Tibial nerve (tissue), 4 donors: Measurements from ENCODE around the gene MGLL.

Experiments used
- EP300 ChIP-seq, 2 donors: sonication (generic); formaldehyde crosslinking; IDR thresholded peaks; one replicate each; pipeline ENCODE4 v1.6.1; 2017; ENCODE audit warnings: antibody characterized with exemption in 2 of 2, mild to moderate bottlenecking in 1 of 2
- POLR2A ChIP-seq, 2 donors: fragments of 450-650 bp; IDR thresholded peaks; one replicate each; pipeline ENCODE4 v1.6.1; 2017; ENCODE audit warnings: antibody characterized with exemption in 2 of 2, mild to moderate bottlenecking in 2 of 2, moderate library complexity in 2 of 2
- TF ChIP-seq, protein P1 (sequence below), 5 experiments: fragments of 200-600 bp in 3 of 5; fragments of 450-650 bp in 2 of 5; sonication (generic) in 3 of 5; IDR thresholded peaks; one replicate each; pipeline ENCODE4 v1.5.1; 2016 to 2019; ENCODE audit warnings: antibody characterized with exemption in 5 of 5, mild to moderate bottlenecking in 3 of 5, moderate library complexity in 2 of 5

DNA sequence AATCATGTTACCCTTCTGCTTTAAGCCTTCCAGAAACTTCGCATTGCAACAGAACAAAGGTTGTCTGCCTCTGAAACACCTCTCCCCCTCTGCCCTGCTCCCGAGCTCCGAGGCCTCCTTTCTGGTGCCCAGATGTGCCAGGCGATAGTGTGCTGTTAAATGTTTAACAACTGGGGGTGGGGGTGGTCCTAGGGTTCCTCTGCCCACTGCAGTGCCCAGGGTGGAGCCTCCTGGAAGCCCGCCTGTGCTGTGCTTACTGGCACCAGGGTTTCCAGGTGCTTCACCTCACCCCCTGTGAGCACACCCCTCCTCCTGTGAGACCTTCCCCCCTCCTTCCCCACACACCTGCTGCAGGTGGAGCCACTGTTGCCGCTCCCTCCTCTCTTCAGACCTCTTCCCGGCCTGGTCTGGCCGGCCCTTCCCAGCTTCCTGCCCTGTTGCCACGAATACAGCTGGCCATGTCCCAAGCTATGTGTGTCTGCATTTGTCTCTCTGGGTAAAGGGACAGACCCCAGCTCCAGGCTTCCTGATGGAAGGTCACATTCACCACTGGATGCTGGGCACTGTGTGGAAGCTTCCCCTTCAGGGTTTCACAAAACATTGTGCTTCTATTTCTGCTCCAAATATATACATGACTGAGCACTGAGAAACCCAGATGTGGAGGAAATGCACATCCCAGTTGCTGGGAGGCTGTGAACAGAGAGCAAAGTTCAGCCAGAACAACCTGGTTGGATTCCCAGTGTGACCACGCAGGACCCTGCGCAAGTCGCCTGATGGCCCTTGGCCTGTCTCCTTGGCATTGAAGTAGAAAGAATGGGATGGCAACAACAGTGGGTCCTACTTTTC lies 37.2 kb downstream of the MGLL start:
- TF ChIP-seq, protein P1, sequence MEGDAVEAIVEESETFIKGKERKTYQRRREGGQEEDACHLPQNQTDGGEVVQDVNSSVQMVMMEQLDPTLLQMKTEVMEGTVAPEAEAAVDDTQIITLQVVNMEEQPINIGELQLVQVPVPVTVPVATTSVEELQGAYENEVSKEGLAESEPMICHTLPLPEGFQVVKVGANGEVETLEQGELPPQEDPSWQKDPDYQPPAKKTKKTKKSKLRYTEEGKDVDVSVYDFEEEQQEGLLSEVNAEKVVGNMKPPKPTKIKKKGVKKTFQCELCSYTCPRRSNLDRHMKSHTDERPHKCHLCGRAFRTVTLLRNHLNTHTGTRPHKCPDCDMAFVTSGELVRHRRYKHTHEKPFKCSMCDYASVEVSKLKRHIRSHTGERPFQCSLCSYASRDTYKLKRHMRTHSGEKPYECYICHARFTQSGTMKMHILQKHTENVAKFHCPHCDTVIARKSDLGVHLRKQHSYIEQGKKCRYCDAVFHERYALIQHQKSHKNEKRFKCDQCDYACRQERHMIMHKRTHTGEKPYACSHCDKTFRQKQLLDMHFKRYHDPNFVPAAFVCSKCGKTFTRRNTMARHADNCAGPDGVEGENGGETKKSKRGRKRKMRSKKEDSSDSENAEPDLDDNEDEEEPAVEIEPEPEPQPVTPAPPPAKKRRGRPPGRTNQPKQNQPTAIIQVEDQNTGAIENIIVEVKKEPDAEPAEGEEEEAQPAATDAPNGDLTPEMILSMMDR (IDR thresholded peaks at IDR 0.05): no peak
- no peak for TF ChIP-seq POLR2A (IDR thresholded peaks at IDR 0.05)
- no peak for TF ChIP-seq EP300 (IDR thresholded peaks at IDR 0.05)
